22Rv1 (cell line): ENCODE data around the gene GULP1.

Source experiments
- H3K27ac ChIP-seq: fragments of 450-650 bp; 2 replicates; pipeline ENCODE4 v1.5.1; 2017
- ZFX ChIP-seq: fragments of 450-650 bp; IDR thresholded peaks from 2 replicates; pipeline ENCODE4 v1.6.1; 2017; ENCODE audit warnings: antibody characterized with exemption, borderline replicate concordance
- TF ChIP-seq, protein P1 (sequence below): fragments of 450-650 bp; IDR thresholded peaks from 2 replicates; pipeline ENCODE4 v1.5.1; 2017; ENCODE audit warnings: mild to moderate bottlenecking

GULP1 gene

GRCh38 chr2:188607501-188607900 is 315.8 kb downstream of the GULP1 start:
- no peak overlapping the region for H3K27ac ChIP-seq
- TF ChIP-seq, protein P1, sequence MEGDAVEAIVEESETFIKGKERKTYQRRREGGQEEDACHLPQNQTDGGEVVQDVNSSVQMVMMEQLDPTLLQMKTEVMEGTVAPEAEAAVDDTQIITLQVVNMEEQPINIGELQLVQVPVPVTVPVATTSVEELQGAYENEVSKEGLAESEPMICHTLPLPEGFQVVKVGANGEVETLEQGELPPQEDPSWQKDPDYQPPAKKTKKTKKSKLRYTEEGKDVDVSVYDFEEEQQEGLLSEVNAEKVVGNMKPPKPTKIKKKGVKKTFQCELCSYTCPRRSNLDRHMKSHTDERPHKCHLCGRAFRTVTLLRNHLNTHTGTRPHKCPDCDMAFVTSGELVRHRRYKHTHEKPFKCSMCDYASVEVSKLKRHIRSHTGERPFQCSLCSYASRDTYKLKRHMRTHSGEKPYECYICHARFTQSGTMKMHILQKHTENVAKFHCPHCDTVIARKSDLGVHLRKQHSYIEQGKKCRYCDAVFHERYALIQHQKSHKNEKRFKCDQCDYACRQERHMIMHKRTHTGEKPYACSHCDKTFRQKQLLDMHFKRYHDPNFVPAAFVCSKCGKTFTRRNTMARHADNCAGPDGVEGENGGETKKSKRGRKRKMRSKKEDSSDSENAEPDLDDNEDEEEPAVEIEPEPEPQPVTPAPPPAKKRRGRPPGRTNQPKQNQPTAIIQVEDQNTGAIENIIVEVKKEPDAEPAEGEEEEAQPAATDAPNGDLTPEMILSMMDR: no peak
- no peak for TF ChIP-seq ZFX

DNA sequence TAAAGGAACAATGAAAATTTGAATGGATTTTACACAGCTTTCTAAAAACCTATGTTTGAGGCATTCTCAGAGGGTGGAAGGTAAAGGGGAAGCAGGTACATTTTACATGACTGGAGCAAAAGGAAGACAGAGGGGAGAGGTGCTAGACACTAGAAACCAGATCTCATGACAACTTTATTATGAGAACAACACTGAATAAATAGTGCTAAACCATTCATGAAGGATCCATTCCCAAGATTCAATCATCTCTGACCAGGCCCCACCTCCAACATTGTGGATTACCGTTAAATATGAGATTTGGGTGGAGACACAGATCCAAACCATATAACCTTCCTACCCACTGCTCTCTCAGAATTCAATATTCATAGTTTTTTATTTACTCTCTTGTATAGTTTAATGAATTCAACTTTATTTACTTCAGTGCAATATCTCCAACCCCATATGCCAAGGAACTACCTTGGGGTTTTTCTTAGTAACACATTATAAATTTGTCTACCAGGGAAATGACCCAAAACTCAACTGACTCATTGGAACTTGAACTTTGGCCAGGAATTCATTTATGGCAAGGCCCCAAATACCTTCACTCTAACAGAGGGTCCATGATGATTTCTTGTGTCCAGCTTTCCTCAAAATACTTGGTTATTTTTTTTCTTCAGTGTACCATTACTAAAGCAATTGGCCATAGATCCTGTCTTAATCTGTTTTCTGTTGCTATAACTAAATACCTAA is 317.8 kb downstream of the GULP1 start:
- H3K27ac ChIP-seq: no peak overlapping the region
- no peak for TF ChIP-seq ZFX
- TF ChIP-seq, protein P1: no peak

GRCh38 chr2:188610050-188610444 is 318.4 kb downstream of the GULP1 start:
- H3K27ac ChIP-seq: no peak overlapping the region
- TF ChIP-seq, protein P1: no peak
- no peak for TF ChIP-seq ZFX

GRCh38 chr2:188610827-188611226 is 319.2 kb downstream of the GULP1 start:
- TF ChIP-seq ZFX: no peak
- TF ChIP-seq, protein P1: no peak

DNA sequence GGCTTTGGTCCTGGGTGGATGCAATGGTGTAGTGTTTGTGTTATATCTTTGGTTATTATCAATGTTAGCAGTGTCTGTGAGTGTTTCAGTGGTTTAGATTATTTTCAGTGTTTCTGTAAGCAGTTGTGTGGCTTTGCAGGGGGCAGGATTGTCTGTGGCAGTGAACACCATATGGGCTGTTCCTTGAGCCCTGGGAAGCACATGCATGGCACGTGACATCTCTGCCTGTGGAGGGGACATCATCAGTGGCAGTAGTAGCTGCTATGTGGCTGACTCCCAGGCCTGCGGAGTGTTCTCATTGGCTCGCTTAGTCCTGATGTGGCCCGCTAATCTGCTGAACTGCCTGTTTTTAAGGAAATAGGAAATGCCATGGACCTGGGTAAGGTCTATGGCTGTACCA is 327.5 kb downstream of the GULP1 start:
- H3K27ac ChIP-seq: no peak overlapping the region
- TF ChIP-seq ZFX: no peak
- TF ChIP-seq, protein P1: no peak

More at GRCh38 chr2:188610827-188611226, 319.2 kb downstream of the GULP1 start:
- H3K27ac ChIP-seq: no peak overlapping the region

DNA sequence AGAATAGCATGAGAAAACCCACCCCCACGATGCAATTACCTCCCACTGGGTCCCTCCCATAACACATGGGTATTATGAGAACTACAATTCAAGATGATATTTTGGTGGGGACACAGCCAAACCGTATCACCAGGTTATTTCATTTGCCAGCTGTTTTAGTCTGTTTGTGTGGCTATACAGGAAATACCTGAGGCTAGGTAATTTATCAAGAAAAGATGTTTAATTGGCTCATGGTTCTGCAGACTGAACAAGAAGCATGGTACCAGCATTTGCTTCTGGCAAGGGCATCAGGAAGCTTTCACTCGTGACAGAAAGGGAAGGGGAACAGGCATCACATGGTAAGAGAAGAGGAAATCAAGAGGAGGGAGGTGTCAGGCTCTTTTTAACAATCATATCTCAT is 329.2 kb downstream of the GULP1 start:
- no peak overlapping the region for H3K27ac ChIP-seq
- TF ChIP-seq, protein P1: no peak
- no peak for TF ChIP-seq ZFX

GRCh38 chr2:188622601-188623260 is 331.1 kb downstream of the GULP1 start:
- no peak overlapping the region for H3K27ac ChIP-seq
- TF ChIP-seq, protein P1: no peak
- TF ChIP-seq ZFX: no peak
